Measurements from ENCODE around the gene SCARB1.

Gene SCARB1

DNA sequence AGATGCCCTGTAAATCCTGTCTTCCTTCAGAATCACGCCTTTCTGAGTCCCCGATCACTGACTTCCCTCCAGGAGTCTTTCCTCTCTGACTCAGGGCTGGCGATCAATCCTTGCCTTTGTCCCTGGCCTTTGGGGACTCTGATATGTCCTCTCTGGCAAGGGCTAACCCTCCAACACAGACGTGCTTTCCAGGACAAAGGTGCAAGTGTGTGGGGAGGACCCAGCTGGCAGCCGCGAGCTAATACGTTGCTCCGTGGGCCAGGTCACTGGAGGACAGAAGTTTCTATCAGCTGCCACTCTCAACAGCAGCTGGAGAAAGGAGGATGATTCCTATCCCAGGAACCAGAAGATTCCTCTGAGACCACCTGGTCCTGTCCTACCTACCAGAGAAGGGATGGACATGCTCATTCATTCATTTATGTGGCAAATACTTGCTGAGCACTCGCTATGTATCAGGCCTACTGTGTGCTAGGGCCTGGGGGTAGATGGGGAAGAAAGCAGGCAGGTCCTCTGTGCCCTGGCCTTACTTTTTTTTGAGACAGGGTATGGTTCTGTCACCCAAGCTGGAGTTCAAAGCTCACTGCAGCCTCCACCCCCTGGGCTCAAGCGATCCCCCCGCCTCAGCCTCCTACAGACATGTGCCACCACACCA lies 8.5 kb upstream of the SCARB1 start:
- H3K4me3 ChIP-seq (replicated peaks; ENCODE audit: low read depth, low read length), result no peak overlapping the region
- no peak for DNase-seq (ENCODE audit: low read depth)
- TF ChIP-seq CTCF (IDR thresholded peaks at IDR 0.05; ENCODE audit: low read length, missing control alignments), result no peak

DNA sequence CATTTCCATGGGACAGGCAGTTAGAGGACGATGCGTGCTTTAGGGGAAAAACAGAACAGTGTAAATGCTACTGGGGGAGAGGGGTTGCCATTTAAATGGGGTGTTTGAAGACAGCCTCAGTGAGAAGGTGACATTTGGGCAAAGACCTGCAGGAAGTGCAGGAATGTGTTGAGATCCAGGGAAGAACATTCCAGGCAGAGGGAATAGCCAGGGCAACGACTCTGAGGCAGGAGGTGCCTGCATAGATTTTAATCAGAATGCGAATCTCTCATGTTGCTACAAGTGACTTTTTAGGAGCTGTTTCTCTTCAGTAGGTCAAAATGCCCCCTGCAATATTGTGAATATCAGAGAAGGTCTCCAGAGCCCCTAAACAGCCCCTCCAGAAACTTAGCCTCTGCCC lies 7.6 kb upstream of the SCARB1 start:
- DNase-seq (ENCODE audit: low read depth), result no peak
- no peak for TF ChIP-seq CTCF (IDR thresholded peaks at IDR 0.05; ENCODE audit: low read length, missing control alignments)
- no peak overlapping the region for H3K4me3 ChIP-seq (replicated peaks; ENCODE audit: low read depth, low read length)

DNA sequence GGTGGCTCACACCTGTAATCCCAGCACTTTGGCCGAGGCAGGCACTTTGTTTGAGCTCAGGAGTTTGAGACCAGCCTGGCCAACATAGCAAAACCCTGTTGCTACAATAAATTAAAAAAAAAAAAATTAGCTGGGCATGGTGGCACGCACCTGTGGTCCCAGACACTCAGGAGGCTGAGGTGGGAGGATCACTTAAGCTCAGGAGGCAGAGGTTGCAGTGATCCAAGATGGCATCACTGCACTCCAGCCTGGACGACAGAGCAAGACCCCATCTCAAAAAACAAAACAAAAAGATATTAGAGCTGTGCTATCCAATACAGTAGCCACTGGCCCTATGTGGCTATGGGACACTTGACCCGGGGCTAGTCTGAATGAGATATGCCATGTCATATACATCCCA lies 6.9 kb upstream of the SCARB1 start:
- no peak for DNase-seq (ENCODE audit: low read depth)
- H3K4me3 ChIP-seq (replicated peaks; ENCODE audit: low read depth, low read length), result no peak overlapping the region
- TF ChIP-seq CTCF (IDR thresholded peaks at IDR 0.05; ENCODE audit: low read length, missing control alignments), result no peak

DNA sequence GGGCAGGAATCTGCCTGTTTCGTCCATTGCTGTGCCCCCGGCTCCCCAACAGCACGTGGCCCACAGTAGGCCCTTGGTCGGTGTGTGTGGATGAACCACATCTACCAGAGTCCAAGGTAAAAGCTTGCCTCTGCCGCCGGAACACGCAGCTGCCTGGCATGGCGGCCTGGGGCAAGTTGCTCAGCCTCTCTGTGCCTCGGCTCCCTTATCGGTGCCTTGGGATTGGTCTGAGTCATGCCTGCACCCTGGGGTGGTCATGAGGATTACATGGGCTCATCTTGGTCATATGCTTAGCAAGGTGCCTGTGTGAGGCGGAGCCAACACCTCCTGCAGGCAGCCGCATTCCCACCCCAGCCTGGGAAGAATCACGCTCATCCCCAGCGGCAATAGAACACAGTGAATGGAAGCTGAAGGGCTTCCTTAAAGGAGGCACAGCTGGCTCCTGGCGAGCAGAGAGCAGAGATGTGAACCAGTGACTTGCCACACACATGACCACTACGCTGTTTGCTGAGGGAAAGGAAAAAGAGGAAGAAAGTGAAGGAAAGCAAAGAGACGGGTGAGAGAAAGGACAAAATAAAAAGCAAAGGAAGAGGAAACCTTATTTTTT lies 5.5 kb upstream of the SCARB1 start:
- DNase-seq (ENCODE audit: low read depth), result no peak
- H3K4me3 ChIP-seq (replicated peaks; ENCODE audit: low read depth, low read length), result no peak overlapping the region
- TF ChIP-seq CTCF (IDR thresholded peaks at IDR 0.05; ENCODE audit: low read length, missing control alignments), result no peak

GRCh38 chr12:124868252-124869058 lies 4.8 kb upstream of the SCARB1 start:
- DNase-seq (ENCODE audit: low read depth), result no peak
- no peak for TF ChIP-seq CTCF (IDR thresholded peaks at IDR 0.05; ENCODE audit: low read length, missing control alignments)
- no peak overlapping the region for H3K4me3 ChIP-seq (replicated peaks; ENCODE audit: low read depth, low read length)

DNA sequence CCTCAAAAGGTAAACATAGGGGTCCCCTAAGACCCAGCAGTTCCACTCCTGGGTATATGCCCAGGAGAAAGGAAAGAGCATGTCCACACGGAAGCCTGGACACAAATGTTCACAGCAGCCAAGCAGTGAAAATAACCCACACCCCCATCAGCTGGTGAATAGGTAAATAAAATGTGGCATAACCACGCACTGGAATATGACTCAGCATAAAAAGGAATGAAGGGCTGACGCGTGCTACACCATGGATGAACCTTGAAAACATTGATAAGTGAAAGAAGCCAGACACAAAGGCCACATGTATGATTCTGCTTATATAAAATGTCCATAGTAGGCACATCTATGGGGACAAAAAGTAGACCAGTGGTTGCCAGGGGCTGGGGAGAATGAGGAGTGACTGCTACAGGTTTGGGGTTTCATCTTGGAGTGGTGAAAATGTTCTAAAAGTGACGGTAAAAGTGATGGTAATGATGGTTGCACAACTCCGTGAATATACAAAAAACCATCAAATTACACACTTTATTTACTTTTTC lies 3.8 kb upstream of the SCARB1 start:
- H3K4me3 ChIP-seq (replicated peaks; ENCODE audit: low read depth, low read length), result no peak overlapping the region
- TF ChIP-seq CTCF (IDR thresholded peaks at IDR 0.05; ENCODE audit: low read length, missing control alignments), result no peak
- DNase-seq (ENCODE audit: low read depth), result peak; percentile 78
